HG02759 (cell line): Measurements from ENCODE around the gene GPR55.

Experiments used
- ATAC-seq: cut with Tn5 transposase; IDR thresholded peaks from one replicate; pipeline ENCODE4 v1.9.1; 2021; ENCODE audit warnings: mild to moderate bottlenecking, moderate library complexity; ENCODE audit not compliant: unreplicated experiment

The GPR55 gene

DNA sequence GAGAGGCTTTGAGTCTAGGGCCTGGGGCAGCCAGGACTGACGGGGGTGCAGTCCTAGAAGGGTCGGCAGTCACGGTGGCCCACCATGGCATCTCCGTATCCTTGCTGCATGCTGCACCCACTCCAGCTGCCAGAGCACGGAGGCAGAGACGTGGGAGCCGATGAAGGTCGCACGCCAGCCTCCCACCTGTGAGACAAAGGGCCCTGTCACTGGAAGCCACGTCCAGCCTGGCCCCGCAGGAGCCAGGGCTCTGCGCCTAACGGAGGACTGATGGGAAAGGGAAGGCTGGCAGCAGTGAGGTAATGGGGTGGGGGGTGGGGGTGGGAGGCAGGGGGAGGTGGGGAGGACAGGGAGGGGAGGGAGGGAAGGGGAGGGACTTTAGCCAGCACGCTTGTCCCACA is 38.4 kb downstream of the GPR55 start:
- ATAC-seq: no peak

GRCh38 chr2:230886206-230886605 is 38.8 kb downstream of the GPR55 start:
- ATAC-seq: no peak

DNA sequence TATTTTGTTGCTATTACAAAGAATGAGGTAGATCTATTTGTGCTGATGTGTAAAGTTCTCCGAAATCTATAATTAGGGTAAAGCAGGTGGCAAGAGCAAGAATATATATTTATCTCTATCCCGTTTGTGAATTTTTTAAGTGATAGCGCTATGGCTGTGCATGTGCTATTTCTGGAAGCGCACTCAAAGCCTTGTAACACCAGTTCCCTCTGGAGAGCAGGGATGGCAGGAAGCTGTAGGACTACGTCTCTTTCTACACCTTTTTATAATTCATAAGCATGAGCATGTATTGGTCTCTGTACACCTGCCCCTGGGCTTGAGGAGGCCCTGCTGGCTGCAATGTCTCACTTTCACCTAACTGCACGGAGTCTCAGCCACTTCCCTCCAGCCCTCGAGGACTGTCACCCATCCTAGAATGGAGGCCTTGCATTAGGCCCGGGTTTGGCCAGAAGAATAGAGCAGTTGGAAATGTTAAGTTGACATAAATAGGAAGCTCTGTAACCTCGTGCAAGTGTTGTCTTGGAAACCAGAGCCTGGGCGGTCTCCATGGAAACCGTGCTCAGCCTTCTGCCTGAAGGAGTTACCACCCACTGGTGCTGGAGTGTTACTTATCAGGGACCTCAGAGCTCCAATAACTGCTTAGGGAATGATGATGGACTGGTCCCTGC is 39.4 kb downstream of the GPR55 start:
- ATAC-seq: no peak

- no peak for ATAC-seq
These were observed 43.2 kb downstream of the GPR55 start for GRCh38 chr2:230881840-230882239.

GRCh38 chr2:230879891-230880290 is 45.2 kb downstream of the GPR55 start:
- ATAC-seq: no peak

DNA sequence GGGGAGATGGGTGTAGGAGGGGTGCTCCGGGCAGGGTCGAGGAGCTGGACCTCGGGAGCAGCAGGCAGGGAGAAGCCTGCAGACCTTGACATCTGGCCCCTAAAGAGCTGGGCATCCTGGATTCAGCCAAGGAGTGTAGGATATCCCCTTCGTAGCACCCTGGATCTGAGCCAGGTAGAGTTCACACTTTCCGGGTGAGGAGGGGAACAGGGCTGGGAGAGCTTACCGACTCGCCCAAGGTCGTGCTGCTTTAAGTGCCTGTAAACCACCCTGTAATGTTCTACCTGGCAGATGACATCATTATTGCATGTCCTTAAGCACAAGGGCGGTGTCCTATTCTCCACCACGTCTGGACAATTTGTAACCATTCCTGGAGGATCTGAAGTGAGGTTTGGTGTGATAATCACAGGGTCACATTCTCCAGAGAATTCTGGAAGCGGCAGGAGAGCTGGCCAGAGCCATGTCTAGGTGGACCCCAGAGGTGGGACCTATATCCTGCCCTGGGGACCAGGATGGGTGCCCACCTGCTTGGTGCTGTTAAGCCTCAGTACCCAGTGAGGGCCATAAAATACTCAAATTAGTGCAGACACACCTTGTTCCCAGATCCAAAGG is 45.7 kb downstream of the GPR55 start:
- no peak for ATAC-seq

DNA sequence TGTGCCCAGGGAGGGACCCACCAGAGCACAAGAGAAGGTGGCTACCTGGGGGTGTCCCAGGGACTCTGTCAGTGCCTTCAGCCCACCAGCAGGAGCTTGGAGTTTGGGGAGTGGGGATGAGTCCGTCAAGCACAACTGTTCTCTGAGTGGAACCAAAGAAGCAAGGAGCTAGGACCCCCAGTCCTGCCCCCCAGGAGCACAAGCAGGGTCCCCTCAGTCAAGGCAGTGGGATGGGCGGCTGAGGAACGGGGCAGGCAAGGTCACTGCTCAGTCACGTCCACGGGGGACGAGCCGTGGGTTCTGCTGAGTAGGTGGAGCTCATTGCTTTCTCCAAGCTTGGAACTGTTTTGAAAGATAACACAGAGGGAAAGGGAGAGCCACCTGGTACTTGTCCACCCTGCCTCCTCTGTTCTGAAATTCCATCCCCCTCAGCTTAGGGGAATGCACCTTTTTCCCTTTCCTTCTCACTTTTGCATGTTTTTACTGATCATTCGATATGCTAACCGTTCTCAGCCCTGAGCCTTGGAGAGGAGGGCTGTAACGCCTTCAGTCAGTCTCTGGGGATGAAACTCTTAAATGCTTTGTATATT is 46.3 kb downstream of the GPR55 start:
- no peak for ATAC-seq

DNA sequence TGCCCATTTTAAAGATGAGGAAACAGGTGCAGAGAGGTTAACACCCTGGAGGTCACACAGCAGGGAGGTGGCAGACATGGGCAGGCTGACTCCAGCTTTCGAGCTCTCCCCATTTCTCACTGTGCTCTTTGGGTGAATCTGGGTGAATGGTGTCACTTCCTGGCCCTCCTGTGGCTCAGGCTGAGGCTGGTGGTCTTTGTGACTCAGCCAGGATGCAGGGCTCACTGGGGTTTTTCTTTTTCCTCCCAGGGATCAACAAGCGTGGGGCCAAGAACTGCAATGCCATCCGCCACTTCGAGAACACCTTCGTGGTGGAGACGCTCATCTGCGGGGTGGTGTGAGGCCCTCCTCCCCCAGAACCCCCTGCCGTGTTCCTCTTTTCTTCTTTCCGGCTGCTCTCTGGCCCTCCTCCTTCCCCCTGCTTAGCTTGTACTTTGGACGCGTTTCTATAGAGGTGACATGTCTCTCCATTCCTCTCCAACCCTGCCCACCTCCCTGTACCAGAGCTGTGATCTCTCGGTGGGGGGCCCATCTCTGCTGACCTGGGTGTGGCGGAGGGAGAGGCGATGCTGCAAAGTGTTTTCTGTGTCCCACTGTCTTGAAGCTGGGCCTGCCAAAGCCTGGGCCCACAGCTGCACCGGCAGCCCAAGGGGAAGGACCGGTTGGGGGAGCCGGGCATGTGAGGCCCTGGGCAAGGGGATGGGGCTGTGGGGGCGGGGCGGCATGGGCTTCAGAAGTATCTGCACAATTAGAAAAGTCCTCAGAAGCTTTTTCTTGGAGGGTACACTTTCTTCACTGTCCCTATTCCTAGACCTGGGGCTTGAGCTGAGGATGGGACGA is 47.1 kb downstream of the GPR55 start:
- ATAC-seq: no peak

DNA sequence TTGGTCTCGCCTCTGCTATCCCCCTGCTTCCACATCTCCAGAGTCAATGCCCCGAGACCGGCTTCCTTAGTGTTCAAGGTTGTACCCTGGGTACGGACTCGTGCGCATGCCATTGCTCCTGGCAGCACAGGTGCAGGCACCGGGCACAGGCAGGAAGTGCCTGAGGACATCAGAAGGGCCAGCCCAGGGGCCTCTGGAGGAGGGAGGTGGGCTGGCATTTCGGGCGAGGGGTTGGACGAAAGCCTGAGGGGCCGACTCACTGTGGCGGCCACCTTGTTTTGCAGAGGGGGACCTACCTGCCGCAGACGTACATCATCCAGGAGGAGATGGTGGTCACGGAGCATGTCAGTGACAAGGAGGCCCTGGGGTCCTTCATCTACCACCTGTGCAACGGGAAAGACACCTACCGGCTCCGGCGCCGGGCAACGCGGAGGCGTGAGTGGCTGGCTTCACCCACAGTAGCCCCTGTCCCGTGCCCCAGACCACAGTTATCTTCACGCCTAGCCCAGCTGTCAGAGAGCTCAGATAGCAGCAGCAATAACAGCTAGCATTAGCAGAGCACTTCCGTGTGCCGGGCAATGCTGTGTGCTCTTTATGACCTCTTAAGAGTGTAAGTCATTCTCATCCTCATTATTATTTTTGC is 47.8 kb downstream of the GPR55 start:
- ATAC-seq: no peak

- ATAC-seq: no peak
These were observed 49.4 kb downstream of the GPR55 start for GRCh38 chr2:230875347-230876315.

GRCh38 chr2:230874876-230875275 is 50.2 kb downstream of the GPR55 start:
- ATAC-seq: no peak

- no peak for ATAC-seq
These were observed 50.6 kb downstream of the GPR55 start for GRCh38 chr2:230874456-230874855.

GRCh38 chr2:230873661-230874401 is 51.2 kb downstream of the GPR55 start:
- ATAC-seq: peak; percentile 76

GRCh38 chr2:230872968-230873660 is 51.9 kb downstream of the GPR55 start:
- peak; percentile 61 for ATAC-seq

GRCh38 chr2:230872151-230872967 is 52.7 kb downstream of the GPR55 start:
- ATAC-seq: peak; percentile 0

GRCh38 chr2:230871361-230872150 is 53.5 kb downstream of the GPR55 start:
- no peak for ATAC-seq
